Peyer's patch (tissue), 4 donors: Measurements from ENCODE around the gene SEMA6B.

Source experiments
- POLR2A ChIP-seq, 2 donors: fragments of 450-650 bp; IDR thresholded peaks; one replicate each; pipeline ENCODE4 v1.5.1; 2017; ENCODE audit warnings: antibody characterized with exemption in 2 of 2, mild to moderate bottlenecking in 2 of 2, moderate library complexity in 2 of 2
- TF ChIP-seq, protein P1 (sequence below), 6 experiments: fragments of 450-650 bp in 4 of 6; fragments of 200-600 bp in 2 of 6; sonication (generic) in 1 of 6; IDR thresholded peaks; one replicate each; pipeline ENCODE4 v1.5.1; 2017 to 2019; ENCODE audit warnings: antibody characterized with exemption in 6 of 6, mild to moderate bottlenecking in 3 of 6, moderate library complexity in 1 of 6

DNA sequence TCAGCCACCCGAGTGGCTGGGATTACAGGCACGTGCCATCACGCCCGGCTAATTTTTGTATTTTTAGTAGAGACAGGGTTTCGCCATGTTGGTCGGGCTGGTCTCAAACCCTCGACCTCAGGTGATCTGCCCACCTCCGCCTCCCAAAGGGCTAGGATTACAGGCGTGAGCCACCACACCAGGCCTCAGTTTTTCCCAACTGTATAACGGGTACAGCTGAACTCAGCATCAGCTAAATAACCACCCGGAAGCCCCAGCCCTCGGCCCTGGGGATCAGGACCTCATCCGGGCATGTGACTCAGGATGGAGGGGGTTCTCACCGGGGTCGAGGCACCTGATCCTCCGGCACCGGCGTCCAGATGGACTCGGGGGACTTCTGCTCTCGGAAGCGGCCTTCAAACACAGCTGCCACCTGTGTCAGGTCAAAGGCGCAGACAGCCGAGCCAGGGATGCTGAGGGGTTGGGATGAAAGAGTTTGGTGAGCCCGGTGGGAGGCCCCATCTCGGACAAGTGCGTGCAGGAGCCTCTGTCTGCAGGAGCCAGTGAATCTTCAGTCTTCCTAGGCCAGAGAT is 8.9 kb downstream of the SEMA6B start:
- TF ChIP-seq, protein P1, sequence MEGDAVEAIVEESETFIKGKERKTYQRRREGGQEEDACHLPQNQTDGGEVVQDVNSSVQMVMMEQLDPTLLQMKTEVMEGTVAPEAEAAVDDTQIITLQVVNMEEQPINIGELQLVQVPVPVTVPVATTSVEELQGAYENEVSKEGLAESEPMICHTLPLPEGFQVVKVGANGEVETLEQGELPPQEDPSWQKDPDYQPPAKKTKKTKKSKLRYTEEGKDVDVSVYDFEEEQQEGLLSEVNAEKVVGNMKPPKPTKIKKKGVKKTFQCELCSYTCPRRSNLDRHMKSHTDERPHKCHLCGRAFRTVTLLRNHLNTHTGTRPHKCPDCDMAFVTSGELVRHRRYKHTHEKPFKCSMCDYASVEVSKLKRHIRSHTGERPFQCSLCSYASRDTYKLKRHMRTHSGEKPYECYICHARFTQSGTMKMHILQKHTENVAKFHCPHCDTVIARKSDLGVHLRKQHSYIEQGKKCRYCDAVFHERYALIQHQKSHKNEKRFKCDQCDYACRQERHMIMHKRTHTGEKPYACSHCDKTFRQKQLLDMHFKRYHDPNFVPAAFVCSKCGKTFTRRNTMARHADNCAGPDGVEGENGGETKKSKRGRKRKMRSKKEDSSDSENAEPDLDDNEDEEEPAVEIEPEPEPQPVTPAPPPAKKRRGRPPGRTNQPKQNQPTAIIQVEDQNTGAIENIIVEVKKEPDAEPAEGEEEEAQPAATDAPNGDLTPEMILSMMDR (IDR thresholded peaks at IDR 0.05) = no peak
- TF ChIP-seq POLR2A (IDR thresholded peaks at IDR 0.05) = no peak
